ENCODE results near the gene CDHR1.
A peak's percentile ranks its signal among the peaks of the same experiment; 100 is the strongest.

Gene CDHR1

DNA sequence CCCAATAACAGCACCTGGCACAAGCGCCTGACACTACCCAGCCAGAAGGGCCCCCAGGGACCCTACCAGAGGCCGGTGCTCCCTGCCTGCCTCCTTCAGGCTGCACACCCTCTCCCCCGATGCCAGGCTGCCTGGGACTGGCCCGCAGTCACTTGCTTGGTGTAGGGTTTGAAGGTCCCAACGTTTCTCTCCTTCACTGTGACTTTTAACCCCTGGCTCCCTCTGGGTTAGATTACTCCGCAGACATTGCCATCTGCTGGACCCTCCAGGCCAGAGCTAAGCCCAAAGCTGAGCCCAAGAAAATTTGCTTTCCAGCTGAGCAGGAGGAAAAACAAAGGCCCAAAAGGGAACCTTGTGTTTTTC lies 6.9 kb downstream of the CDHR1 start:
- no peak for DNase-seq (ENCODE audit: low spot score)

DNA sequence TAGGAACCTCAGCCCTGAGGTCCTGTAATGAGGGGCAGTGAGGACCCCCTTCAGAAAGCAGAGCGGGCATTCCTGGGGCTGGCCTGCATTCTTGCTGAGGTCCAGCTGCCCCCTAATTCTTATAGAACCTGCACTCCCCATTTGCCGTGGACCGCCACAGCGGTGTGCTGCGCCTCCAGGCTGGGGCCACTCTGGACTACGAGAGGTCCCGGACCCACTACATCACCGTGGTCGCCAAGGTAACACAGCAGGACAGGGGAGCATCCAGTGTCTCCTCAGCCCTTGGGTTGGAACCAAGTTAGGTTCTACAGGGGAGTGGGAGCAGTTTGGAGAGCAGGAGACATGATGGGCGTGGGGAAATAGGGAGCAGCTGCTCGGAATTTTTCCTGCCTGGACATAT lies 7.3 kb downstream of the CDHR1 start:
- no peak for DNase-seq (ENCODE audit: low spot score)

DNA sequence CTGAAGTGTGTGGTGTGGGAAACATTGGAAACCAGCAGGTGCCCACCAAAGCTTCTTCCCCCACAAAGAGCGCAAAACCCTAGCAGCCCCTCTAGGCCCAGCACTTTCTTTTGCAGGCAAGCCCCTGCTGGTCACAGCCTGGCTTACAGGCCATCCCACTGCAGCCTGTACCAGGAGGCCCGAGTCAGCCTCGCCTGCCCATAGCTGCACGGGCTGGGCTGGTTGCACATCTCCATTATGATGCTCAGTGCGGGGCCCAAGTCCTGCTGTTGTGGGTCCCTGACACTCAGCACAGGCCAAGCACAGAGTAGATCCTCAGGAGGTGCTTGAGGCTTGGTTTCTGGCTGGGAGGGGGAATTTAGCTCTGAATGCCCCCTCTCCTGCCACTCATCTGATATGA lies 8.0 kb downstream of the CDHR1 start:
- DNase-seq (ENCODE audit: low spot score): no peak

DNA sequence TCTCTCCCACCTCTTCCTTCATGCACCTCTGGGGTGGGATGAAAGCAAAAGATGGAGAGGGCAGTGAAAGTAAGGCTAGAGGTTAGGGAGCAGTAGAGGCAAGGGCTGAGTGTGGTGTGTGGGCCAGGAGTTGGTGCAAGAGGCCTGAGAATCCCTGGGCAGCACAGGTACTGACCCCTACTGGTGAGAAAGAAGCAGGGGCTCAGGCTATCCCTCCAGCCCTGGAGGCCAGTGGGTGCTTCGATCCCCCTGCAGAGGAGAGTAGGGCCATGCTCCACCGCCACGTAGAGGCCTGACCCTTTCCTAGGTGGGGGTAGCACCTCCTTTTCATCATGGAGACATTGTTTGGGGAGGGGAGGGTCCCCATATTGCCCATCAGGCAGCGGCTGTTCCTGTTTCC lies 9.8 kb downstream of the CDHR1 start:
- DNase-seq (ENCODE audit: low spot score): peak; percentile 36

DNA sequence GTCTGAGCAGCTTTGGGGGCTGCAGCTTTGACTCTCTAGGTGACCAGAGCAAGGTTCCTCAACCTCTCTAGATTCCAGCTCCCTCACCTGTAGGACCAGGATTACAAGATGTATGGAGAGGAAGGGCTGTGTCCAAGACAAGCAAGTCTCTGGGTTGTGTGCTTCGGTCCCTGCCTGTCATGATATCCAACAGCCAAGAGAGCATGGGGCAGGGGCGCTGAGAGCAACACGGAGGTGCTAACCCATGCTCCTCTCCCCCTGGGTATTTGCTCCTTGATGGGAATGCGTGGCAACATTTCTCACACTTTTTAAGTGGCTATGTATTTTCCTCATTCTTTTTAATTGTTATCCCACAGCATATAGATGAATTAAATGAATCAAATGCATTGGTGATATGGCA lies 10.3 kb downstream of the CDHR1 start:
- DNase-seq (ENCODE audit: low spot score): no peak

DNA sequence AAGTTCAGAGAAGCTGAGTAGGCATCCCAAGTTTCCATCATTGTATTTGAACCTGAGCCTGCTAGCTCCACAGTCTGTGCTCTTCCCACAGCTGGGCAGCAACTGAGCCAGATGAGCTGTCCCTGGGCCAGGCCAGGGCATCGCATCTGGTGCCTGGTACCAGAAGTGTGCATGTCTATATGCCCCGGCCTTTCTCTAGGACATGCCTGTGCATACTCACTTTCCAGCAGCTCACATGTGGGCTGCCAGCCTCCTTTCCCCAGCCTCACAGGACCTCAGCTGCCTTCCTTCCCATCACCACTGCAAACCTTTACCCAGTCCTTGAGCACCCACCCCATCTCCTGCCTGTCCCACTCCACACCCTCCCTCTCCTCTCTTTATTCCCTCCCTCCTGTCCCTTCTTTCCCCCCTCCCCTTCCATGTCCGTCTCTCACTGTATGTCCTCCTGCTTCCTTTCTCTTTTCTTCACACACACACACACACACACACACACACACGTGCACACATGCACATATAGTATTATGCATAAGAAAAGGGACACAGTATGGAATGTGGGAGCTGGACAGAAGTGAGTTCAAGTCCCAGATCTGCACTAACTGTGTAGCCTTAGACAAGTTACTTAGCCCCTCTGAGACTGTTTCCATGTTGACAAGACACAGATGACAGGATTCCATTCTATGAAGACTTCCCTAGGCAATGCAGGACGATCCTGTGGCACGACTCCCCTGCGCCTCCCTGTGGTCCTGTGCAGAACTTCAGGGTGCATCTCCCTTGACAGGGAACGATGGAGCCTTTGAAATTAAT lies 10.9 kb downstream of the CDHR1 start:
- peak; percentile 78 for DNase-seq (ENCODE audit: low spot score)

DNA sequence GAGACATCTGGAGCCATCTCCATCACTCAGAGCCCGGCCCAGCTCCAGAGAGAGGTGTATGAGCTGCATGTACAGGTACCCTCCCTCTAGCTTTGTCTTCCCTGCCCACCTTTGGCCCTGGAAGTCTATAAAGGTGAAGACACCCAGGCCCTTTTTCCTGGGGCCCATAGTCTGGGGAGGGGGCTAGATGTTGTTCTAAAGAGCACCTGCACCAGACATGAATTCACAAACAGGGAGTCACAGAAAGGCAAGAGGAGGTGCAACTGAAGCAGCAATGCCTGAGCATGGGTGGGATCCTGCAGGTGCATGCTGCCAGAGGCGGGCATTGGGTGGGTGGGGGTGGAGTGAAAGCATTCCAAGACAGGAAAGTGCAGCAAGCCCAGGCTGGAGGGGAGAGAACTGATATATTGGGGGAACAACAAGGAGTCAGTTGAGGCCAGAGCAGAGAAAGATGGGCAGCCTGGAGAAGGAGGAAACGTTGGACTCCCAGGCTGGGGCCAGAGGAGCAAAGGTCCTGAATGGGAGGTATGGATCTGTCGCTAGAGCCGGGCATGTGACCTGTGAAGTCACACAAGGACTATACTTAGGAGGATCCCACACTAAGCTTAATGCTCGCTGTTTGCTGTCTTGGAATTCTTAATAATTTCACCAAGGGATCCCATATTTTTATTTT lies 11.7 kb downstream of the CDHR1 start:
- DNase-seq (ENCODE audit: low spot score): no peak

DNA sequence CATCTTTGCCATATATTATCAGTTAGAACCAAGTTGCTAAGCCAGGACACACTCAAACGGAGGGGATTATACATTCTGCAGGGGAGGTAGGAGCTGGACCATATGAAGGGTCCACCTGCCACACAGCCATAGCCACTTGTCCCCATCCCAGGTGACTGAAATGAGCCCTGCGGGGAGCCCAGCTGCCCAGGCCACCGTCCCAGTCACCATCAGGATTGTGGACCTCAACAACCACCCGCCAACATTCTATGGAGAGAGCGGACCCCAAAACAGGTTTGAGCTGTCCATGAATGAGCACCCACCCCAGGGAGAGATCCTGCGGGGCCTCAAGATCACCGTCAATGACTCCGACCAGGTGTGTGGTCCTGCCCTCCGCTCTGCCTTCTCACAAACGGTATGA lies 13.7 kb downstream of the CDHR1 start:
- DNase-seq (ENCODE audit: low spot score): no peak

DNA sequence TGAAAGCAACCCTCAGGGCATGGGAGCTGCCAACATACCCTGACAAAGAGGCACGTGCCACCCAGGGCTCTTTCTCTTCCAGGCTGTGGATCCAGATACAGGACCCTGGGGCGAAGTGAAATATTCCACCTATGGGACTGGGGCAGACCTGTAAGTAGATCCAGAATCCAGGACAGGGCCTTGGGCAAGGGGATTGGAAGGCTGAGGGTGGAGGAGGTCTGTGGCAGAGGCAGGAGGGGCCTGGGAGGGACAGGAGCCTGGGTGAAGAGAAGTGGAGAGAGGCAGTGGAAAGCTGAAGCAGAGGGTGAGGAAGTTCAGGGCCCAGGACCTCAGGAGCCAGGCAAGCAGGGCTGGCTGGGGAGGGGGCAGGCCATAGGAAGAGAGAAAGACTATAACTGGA lies 17.2 kb downstream of the CDHR1 start:
- no peak for DNase-seq (ENCODE audit: low spot score)

DNA sequence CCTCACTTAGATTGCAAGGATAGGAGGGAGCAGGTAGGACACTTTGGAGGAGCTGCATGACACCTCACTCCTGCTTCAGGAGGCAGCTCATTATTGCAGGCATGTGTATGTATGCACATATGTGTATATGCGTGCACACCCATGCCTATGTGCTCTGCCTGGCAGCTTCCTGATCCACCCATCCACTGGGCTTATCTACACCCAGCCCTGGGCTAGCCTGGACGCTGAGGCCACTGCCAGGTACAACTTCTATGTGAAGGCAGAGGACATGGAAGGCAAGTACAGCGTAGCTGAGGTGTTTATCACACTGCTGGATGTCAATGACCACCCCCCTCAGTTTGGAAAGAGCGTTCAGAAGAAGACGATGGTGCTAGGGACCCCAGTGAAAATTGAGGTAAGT lies 17.7 kb downstream of the CDHR1 start:
- no peak for DNase-seq (ENCODE audit: low spot score)

DNA sequence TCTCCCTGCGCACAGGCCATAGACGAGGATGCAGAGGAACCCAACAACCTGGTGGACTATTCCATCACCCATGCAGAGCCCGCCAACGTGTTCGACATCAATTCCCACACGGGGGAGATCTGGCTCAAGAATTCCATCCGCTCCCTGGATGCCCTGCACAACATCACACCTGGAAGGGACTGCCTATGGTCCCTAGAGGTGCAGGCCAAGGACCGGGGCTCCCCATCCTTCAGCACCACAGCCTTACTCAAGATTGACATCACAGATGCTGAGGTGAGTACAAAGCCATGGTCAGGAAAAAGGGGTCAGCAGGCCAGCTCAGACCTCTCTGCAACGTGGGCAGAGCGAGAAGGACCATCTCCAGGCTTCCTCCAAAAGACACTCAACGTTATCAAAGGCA lies 18.7 kb downstream of the CDHR1 start:
- DNase-seq (ENCODE audit: low spot score): no peak

DNA sequence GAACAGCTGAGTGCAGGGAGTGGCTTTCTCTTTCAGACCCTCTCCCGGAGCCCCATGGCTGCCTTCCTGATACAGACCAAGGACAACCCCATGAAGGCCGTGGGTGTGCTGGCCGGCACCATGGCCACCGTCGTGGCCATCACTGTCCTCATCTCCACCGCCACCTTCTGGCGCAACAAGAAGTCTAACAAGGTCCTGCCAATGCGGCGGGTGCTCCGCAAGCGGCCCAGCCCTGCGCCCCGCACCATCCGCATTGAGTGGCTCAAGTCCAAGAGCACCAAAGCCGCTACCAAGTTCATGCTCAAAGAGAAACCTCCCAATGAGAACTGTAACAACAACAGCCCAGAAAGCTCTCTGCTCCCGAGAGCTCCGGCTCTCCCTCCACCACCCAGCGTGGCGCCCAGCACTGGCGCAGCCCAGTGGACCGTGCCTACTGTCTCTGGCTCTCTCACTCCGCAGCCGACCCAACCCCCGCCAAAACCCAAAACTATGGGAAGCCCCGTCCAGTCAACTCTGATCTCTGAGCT lies 19.8 kb downstream of the CDHR1 start:
- DNase-seq (ENCODE audit: low spot score): no peak

DNA sequence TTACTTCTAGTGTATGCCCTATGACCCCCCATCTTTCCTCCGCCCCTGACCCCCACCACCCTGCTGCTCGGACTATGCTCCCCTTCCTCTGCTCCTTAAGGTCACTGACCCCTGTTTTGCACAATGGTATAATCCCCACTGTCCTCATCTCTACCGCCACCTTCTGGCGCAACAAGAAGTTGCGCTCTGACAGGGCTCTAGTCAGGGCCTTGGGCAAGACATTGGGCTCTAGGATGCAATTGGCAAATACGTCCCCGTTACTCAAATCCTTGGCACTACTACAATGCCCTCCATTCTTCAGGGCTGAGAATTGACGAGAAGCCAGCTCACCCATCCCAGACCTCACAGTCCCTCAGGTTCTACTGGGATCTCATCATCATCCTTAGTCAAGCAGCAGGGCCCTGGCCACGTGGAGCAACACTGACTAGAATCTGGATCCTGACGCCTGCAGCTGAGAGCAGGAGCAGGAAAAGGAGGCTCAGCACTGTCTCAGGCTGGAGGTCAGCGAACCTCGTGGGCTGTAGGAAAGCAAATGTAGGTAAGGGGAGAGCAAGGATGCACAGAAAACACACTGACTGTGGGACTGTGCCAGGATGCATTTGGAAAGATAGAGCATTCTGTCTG lies 20.4 kb downstream of the CDHR1 start:
- DNase-seq (ENCODE audit: low spot score): no peak

DNA sequence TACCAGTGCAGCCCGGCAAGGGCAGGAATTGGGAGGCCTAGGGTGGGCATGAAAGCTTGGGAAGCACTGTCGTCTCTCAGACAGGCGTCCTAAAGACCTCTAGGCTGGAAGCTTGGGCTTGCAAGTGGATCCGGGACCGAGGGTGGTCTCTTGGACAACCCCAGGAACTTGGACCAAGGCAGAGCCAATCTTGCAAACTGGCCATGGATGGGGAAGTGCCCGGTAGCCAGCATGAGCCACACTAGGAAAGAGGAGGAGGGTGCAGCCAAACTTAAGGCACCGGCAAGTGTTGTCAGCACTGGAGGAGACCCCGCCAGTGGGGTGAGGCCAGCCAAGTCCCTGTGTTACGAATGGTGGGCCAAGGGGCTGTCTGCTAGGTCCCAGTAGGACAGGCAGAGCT lies 22.5 kb downstream of the CDHR1 start:
- no peak for DNase-seq (ENCODE audit: low spot score)

DNA sequence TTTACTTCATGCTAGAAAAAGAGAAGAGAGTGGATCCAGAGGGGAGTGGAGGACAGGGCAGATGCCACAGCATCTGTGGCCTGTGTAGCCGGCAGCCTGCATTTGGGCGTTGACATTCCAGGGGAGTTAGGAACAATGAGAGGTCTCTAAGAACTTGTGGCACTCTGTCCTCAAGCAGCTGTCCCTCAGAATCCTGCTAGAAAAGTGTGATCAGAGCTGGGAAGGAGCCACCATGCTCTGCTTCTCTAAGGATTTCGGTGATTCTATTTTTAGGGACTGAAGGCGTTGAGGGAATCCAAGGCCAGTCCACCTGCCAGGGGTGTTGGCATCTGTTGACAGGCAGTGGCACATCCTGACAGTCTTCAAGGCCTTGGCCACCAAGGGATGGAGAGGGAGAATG lies 23.4 kb downstream of the CDHR1 start:
- no peak for DNase-seq (ENCODE audit: low spot score)

DNA sequence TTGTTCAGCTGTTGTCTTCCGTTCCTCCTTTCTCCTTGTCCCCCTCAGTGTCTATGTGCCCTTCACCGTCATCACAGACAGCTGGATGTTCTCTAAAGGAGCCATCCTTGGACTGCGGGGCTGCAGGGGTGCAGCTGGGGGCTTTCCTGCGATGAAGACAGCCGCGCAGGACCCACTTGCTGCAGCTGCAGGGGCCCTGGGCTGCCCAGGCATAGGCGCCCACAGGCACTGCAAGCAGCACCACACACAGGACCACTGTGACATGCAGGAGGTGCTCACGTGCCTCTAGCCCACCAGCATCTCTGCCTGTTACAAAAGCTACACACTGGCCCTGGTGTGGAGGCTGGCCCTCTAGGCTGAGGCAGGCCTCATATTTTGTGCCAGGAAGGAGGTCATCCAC lies 27.6 kb downstream of the CDHR1 start:
- DNase-seq (ENCODE audit: low spot score): no peak

DNA sequence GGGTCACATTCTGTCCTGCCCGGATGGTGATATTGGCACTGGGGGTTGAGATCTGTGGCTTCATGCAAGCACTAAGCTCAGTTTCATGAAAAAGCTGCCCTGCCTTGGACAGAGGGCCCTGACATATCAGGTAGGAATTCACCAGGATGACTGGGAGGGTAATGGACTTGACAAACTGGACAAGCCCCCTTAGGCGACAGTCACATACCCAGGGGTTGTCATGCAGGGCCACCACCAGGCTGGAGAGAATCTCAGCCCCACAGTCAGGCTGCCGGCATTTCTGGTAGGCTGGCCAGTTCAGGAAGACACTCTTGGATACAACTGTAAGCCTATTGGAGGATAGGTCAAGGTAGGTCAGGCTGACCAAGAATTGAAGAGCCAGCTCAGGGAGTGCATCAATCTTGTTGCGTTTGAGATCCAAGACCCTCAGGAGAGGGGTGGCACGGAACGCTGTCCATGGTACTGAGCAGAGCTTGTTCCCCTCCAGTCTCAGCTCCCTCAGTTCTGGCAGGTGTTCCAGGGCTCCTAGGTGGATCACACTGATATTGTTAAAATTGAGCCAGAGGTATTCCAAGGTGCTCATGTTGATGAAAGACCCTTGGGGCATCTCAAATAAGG lies 30.2 kb downstream of the CDHR1 start:
- DNase-seq (ENCODE audit: low spot score): no peak

DNA sequence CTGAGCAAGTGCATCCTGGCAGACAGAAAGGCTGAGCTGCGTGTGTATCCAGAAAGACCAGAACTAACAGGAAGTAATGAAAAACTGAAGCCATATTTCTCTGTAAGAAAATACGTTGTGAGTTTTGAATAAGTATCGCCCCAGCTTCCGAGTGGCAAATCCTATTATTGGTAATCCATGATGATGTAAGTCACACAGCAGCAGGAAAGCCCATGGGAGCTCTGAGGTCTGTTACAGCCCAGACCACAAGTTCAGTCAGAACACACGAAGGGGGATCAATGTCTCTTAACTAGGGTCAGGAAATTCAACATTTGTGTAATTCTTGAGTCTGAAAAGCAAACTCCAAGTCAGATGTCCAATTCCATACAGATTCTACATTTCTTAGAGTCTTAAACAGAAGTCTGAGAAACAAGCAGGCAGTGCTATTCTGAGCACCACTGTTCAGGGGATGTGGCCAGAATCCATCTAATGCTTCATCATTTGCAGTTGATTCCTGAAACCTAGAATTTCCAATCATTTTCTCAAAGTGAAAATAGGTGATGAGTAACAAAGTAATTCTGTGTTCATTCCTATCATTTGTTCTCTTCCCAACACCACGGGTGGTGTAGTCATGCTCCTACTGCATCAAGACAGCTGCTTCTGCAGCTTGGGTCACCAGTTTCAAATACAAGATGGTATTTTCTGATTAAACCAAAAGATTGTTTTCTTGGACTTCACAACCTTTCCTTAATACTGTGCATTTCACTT lies 31.3 kb downstream of the CDHR1 start, which contains the start of gene LRIT2:
LRIT2 (minus strand) TSS at position 118 of the 747 bp plus-strand sequence; CDS start at position 94, 24 bp downstream.
- DNase-seq (ENCODE audit: low spot score): no peak

DNA sequence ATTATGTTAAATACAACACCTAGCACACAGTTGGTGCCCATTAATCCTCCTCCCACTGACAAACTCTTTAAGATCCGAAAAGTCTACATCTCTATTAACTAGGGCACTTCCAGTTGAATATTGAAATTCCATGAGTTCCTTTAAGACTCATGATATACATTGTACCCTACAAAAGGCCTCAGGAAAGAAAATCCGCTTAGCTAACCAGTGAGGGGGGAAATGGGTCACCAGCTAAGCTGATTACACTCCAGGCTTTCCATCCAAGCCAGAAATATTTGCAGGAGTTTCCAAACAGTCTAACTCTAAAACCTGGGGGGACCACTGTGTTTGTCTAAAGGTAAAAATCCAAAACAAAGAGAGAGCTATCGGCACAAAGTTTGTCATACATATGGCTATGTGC lies 32.3 kb downstream of the CDHR1 start:
- DNase-seq (ENCODE audit: low spot score): no peak

DNA sequence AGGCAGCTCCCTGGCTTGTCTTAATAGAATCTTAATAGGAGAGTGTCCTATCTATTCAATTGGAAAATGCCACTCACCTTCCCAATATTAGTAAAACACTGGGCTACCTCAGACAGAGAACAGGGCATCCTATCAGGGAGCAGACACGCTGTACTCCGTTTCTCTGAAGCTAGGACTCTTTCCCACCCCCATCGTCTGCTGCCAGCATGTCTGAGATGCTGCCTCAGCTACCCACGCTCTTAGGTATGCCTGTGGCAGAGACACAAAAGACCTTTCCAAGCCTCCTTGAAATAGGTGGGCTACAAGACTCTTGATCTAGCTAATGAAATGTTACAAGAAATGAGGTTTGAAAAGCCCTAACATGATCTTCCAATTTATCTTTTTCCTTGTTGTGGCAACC lies 33.5 kb downstream of the CDHR1 start:
- no peak for DNase-seq (ENCODE audit: low spot score)

DNA sequence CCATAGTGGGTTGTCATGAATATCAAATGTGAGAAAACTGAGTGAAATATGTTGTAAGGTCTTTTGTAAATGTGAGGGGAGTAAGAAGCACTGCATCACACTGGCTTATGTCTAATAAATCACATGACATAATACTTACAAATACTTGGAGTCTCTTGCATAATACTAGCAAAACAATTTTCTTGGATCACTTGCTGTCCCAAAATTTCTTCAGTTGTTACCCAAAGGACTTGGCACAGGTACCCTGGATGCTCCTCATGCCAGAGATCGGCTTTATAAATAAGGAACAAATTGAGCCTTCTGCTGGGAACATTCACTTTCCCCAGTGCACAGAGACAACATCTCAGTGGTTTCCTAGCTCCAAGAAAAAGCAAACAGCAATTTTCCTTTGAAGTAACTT lies 36.0 kb downstream of the CDHR1 start:
- no peak for DNase-seq (ENCODE audit: low spot score)

DNA sequence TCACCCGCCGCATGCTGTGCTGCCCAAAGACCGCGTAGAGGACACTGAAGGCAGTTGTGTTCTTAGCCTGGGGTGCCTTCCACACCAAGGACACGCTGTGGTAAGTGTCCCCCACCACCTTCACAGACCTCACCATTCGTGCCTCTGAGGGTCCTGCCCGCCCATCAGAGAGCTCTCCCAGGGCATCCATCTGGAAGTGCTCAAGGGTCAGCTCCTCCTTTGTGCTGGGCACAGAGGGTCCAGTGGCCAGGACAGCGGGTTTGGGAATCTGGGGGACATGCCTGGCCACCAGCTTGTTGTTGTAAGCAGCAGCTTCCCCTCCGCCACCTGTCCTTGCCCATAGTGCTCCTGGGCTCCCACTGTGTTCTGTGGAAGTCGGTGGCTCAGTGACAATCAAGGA lies 38.0 kb downstream of the CDHR1 start:
- no peak for DNase-seq (ENCODE audit: low spot score)

Measured in GM03348 (cell line).